GM10248 (cell line): ENCODE results near the gene SSTR4.

Experiments used
- CTCF ChIA-PET: fragments of 300-600 bp; sonication (Branson Sonifier 250); formaldehyde crosslinking; extraction: SDS; loops from one replicate; lab custom pipeline; 2021; ENCODE audit warnings: antibody characterized with exemption; lab: Yijun Ruan, JAX
- POLR2A ChIA-PET: fragments of 350-650 bp; sonication (Branson Sonifier 250); formaldehyde crosslinking; extraction: SDS; loops from one replicate; lab custom pipeline; 2020; ENCODE audit warnings: antibody characterized with exemption; lab: Yijun Ruan, JAX
- DNase-seq: peaks from one replicate; pipeline ENCODE4 v3.0.0; 2012; ENCODE audit errors: extremely low spot score
- CTCF ChIP-seq: IDR thresholded peaks from 2 replicates; pipeline ENCODE4 v1.5.1; 2012; ENCODE audit warnings: mild to moderate bottlenecking, low read depth; ENCODE audit errors: extremely low read depth, missing control alignments, control extremely low read depth

Gene SSTR4

GRCh38 chr20:23082846-23083552, 47.9 kb downstream of the SSTR4 start:
- ChIA-PET POLR2A (no interaction called here), CTCF (interaction anchor here (1.0 kb wide), 1 partner anchor 37 kb away, joined by 3 read pairs; no protein-coding TSS in a partner anchor)
- no peak for TF ChIP-seq CTCF
- no peak for DNase-seq

- no peak for DNase-seq
- POLR2A ChIA-PET, result no interaction called here
- CTCF ChIA-PET, result interaction anchor here (1.0 to 1.3 kb wide), 2 partner anchors 33 to 37 kb away, joined by 3 to 5 read pairs; no protein-coding TSS in a partner anchor
- TF ChIP-seq CTCF, result no peak
Measured at GRCh38 chr20:23083553-23084220, 48.6 kb downstream of the SSTR4 start.

- ChIA-PET CTCF (interaction anchor here (1.0 to 1.3 kb wide), 2 partner anchors 33 to 38 kb away, joined by 3 to 5 read pairs; no protein-coding TSS in a partner anchor), POLR2A (no interaction called here)
- no peak for DNase-seq
- no peak for TF ChIP-seq CTCF
Measured at GRCh38 chr20:23084282-23084844, 49.3 kb downstream of the SSTR4 start.

DNA sequence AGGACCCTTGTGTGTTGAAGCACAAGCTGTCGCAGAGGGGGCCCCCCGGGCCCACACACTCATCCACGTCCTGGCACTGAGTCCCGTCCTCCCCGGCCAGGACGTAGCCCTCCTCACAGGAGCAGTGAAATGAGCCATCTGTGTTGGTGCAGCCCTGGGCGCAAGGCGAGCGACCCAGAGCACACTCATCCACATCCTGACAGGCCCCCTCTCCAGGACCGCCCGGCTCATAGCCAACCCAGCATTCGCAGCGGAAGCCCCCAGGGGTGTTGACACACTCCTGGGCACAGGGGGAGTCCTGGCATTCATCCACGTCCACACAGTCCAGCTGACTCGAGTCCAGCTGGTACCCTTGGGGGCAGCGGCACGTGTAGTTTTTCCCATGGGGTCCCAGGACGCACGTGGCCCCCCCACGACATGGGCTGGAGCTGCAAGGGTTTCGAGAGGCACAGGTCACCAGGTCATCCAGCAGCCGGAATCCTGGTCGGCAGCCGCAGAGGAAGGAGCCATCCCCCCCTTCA, 49.8 kb downstream of the SSTR4 start:
- no peak for TF ChIP-seq CTCF
- DNase-seq, result no peak
- ChIA-PET POLR2A (no interaction called here), CTCF (interaction anchor here (1.3 to 2.4 kb wide), 2 partner anchors 34 to 150 kb away, joined by 5 to 6 read pairs; no protein-coding TSS in a partner anchor)

DNA sequence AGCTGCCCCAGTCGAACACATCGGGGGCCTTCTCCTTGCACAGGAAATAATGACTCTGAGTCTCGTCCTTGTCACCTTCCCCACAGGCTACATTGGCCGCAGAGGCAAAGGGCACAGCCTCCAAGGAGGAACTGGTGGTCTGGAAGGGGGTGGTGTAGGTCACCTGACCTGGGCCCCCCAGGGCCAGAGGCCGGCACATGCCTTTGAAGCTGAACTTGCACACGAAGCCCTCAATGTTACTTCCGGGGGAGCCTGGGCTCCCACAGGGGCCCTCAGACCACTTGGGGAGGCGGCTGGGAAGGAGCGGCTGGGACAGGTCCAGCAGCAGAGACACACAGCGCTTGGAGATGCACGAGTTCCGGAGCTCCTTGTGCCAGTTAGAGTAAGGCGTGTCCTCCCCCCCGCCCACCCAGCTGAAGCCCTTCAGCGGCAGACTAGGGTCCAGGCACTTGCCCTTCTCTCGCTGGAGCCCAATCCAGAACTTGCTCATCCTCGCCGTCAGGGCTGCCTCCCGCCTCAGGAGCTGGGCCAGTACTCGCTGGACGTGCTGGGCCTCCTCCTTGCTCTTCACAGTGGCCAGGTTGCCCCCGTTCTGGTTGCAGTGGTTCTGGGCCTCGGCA, 50.4 kb downstream of the SSTR4 start:
- POLR2A ChIA-PET, result no interaction called here
- CTCF ChIA-PET, result interaction anchor here (0.7 to 2.4 kb wide), 4 partner anchors 10 to 150 kb away, joined by 3 to 6 read pairs (median 5); no protein-coding TSS in a partner anchor
- TF ChIP-seq CTCF, result no peak
- no peak for DNase-seq

DNA sequence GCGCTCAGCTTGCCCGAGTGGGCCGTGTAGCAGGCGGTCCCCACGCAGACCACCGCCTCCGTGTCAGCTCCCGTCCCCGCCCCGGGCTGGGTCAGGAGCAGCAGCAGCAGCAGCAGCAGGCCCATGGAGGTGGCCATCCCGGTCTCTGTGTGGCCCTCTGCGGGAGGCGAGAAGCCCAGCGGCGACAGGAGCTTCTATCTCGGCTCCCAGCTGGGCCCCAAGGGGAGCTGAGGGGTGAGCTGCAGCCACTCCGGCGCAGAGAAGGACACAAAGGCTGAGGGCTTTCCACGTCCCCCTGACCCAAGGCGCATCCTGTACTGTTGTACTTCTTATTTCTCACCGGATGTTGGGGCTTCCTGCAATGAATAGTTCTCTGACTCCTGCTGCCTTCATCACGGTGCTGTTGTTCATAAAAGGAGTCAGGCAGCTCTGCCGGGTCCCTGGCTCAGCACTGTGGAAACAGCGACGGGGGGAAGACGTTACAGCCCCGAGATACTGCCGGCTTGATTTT, 51.0 kb downstream of the SSTR4 start, which contains the start of gene CD93:
TSS of gene CD93 (minus strand) at position 269 of the 511 bp plus-strand sequence. CDS start at position 137, 132 bp downstream.
- POLR2A ChIA-PET, result no interaction called here
- peak; percentile 44 for DNase-seq
- CTCF ChIA-PET, result interaction anchor here (0.7 to 2.4 kb wide), 4 partner anchors 10 to 149 kb away, joined by 3 to 6 read pairs (median 5); no protein-coding TSS in a partner anchor
- no peak for TF ChIP-seq CTCF
